LNCaP clone FGC (cell line): ENCODE measurements around the gene TGM6.

Source experiments
- DNase-seq: peaks from one replicate; pipeline ENCODE4 v3.0.0-alpha.2; 2011; ENCODE audit warnings: low read depth
- H3K4me3 ChIP-seq: 2 replicates; pipeline ENCODE4 v1.5.1; 2011; ENCODE audit warnings: mild to moderate bottlenecking, low read depth, low read length, control low read depth
- TF ChIP-seq, protein P1 (sequence below): IDR thresholded peaks from 2 replicates; pipeline ENCODE4 v1.5.1; 2012; ENCODE audit warnings: mild to moderate bottlenecking; ENCODE audit not compliant: control insufficient read depth, insufficient read depth; ENCODE audit errors: extremely low read depth

TGM6 gene

DNA sequence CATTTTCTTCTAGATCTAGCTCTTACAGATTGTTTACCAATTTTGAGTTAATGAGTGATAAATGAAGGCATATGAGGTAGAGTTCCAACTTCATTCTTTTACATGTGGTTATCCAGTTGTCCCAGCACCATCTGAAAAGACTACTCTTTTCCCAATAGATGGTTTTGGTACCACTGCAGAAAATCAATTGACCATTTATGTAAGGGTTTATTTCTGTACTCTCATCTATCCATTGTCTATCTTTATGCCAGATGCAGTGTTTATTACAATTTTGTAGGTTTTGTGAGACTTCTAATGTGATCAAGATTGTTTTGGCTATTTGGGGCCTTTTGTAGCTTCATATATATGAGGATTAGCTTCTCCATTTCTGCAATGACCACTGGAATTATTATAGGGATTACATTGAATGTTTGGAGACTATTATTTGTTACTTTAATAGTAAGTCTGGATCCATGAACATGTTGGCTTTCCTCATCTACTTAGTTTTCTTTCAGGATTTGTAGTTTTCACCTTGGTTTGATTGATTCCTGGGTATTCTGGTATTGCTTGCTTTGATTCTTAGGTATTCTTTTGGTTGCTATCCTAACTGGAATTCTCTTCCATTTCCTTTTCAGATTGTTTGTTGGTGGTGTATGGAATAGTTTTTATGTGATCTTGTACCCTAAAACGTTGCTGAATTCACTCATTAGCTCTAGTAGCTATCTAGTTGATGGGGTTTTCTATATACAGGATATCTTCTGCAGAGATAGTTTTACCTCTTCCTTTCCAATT, 79.5 kb downstream of the TGM6 start:
- TF ChIP-seq, protein P1, sequence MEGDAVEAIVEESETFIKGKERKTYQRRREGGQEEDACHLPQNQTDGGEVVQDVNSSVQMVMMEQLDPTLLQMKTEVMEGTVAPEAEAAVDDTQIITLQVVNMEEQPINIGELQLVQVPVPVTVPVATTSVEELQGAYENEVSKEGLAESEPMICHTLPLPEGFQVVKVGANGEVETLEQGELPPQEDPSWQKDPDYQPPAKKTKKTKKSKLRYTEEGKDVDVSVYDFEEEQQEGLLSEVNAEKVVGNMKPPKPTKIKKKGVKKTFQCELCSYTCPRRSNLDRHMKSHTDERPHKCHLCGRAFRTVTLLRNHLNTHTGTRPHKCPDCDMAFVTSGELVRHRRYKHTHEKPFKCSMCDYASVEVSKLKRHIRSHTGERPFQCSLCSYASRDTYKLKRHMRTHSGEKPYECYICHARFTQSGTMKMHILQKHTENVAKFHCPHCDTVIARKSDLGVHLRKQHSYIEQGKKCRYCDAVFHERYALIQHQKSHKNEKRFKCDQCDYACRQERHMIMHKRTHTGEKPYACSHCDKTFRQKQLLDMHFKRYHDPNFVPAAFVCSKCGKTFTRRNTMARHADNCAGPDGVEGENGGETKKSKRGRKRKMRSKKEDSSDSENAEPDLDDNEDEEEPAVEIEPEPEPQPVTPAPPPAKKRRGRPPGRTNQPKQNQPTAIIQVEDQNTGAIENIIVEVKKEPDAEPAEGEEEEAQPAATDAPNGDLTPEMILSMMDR, result no peak
- no peak for DNase-seq
- no peak overlapping the region for H3K4me3 ChIP-seq

DNA sequence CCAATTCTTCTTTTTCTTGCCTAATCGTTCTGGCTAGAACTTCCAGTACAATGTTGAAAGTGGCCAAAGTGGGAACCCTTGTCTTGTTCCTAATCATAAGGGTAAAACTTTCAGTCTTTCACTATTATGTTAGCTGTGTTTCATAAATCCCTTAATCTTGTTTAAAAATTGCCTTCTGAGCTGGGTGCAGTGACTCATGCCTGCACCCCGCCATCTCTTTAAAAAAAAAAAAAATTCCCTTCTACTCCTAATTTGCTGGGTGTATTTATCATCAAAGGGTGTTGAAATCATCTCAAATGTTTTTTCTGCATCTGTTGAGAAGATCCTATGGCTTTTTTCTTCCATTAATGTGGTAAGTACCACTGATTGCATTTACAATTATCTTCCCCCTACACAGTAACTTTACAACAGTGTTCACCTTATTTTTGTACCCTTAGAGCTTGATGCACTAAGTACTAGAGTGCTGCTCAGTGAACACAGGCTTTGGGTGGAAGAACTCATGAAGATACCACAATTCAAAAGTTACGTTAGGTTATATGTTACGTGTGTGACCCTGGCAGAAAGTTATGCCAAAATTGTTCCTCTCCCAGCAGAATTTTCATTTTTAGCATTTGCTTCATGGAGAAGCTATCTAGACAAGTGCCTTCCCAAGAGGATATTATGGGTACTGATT, 80.2 kb downstream of the TGM6 start:
- no peak overlapping the region for H3K4me3 ChIP-seq
- no peak for DNase-seq
- TF ChIP-seq, protein P1, result no peak

DNA sequence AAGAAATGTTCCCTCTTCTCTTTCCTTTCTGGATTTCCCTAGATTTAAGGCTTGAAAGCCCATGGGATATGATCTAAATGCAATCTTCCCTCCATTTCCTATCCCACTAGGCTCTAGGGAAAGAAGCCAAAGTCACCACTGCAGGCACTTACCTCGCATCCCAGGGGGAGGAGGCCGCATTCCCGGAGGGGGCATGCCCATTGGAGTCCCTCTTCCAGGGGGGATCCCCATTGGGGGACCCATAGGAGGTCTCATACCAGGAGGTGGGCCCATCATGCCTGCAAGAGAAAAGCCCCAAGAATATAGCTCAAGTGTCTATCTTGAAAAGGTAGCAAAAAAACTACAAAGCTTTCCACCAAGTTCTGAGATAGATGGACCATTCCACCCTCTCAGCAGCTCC, 81.8 kb downstream of the TGM6 start:
- no peak overlapping the region for H3K4me3 ChIP-seq
- no peak for DNase-seq
- TF ChIP-seq, protein P1, result no peak

DNA sequence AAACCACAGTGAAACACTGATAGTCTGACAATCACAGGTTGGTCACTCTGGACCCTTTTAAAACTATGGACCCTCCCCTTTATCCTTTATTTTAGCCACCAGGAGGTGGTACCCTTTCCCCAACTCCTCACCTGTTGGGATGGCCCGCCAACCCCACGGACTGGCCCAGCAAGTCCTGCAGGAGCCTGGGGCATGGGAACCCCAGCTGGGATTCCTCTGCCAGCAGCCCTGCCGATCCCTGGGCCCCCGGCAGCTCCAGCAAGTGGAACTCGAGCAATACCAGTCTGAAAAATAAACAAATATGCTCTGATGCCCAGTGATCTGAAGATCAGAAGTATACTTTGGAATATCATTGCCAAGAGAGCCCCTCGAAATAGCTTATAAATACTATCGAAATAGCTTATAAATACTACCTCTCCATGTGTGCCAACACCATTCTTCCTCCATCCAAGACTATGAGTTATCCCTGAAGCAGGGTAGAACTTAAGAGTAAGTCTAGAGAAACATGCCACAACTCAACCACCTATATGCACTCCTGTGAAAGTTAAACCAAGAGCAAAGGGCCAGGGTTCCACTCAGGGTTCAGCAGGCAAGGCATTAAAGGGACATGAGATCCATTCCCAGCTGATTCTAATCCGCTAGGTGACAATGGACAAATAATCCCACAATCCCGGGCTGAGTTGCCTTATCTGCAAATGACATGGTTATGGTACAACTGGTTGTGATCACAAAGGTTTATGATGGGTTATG, 83.1 kb downstream of the TGM6 start:
- TF ChIP-seq, protein P1, result no peak

DNA sequence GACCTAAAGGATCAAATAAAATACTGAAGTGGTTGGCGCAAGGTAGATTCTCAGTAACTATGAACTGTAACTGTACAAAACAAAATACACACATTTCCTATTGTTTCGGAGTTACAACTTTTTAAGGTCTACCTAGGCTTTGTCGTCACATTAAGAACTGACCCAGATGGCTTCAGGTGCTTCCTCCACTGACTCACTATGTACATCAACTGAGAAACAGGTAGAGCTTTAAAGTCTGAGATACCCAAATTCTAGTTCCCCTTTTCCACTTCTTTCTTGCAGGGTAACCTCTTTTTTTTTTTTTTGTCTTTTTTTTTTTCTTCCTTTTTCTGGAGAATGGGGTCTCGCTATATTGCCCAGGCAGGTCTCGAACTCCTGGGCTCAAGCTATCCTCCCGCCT, 84.4 kb downstream of the TGM6 start:
- no peak for DNase-seq
- TF ChIP-seq, protein P1, result no peak

More for the DNA sequence above, 83.1 kb downstream of the TGM6 start:
- DNase-seq, result no peak
- H3K4me3 ChIP-seq, result no peak overlapping the region

DNA sequence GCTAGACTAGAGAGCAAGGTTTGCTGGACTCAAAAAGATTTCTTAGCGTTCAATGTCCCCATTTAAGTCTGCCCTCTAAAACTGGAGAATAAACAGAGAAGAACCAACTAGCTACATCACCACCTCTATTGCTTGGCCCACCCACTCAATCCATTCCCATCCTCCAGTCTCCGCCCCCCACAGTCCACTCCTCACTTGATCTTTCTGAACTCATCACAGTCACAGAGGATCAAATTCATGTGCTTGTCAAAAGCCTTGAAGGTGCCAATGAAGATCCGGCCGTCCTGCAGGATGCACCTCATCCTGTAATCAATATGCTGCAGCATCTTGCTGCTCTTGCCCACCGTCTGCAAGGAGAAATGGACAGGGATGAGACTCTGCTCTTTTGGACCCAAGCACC, 86.7 kb downstream of the TGM6 start:
- TF ChIP-seq, protein P1, result no peak
- no peak for DNase-seq
- H3K4me3 ChIP-seq, result no peak overlapping the region

More for the DNA sequence above, 84.4 kb downstream of the TGM6 start:
- no peak overlapping the region for H3K4me3 ChIP-seq
